Ovary (tissue), 9 donors: ENCODE data around the gene SLC39A3. TPM values are rescaled to one million over a fixed set of nuclear protein-coding genes. Genes with fewer than 3 reads are reported as not detected.

Experiments used
- DNase-seq, 5 donors: peaks; one replicate each; pipeline ENCODE4 v3.0.0-alpha.2; 2019 to 2020
- H3K27ac ChIP-seq, 2 donors: fragments of 200-600 bp; one replicate each; pipeline versions ENCODE4 v1.5.1 to v1.8.0; 2019 to 2022
- H3K27me3 ChIP-seq: fragments of 200-600 bp; one replicate; pipeline ENCODE4 v1.8.0; 2022
- H3K36me3 ChIP-seq: fragments of 200-600 bp; sonication (generic); one replicate; pipeline ENCODE4 v1.5.1; 2019
- H3K4me1 ChIP-seq: one replicate; pipeline ENCODE4 v1.8.1; 2013; ENCODE audit warnings: mild to moderate bottlenecking, moderate library complexity; ENCODE audit not compliant: insufficient read depth
- H3K4me3 ChIP-seq: fragments of 200-600 bp; sonication (generic); one replicate; pipeline ENCODE4 v1.5.1; 2017
- H3K9me3 ChIP-seq, 2 donors: fragments of 200-600 bp in 1 of 2; sonication (generic) in 1 of 2; one replicate each; pipeline versions ENCODE4 v1.5.1 to v1.8.1; 2013 to 2019; ENCODE audit warnings: mild to moderate bottlenecking in 1 of 2, moderate library complexity in 1 of 2
- CTCF ChIP-seq, 3 donors: fragments of 450-650 bp in 2 of 3; fragments of 200-600 bp in 1 of 3; IDR thresholded peaks; one replicate each; pipeline versions ENCODE4 v1.5.1 to v1.8.0; 2016 to 2022; ENCODE audit warnings: antibody characterized with exemption in 3 of 3, mild to moderate bottlenecking in 1 of 3
- EP300 ChIP-seq: sonication (generic); formaldehyde crosslinking; IDR thresholded peaks from one replicate; pipeline ENCODE4 v1.6.1; 2017; ENCODE audit warnings: antibody characterized with exemption
- POLR2A ChIP-seq: fragments of 450-650 bp; IDR thresholded peaks from one replicate; pipeline ENCODE4 v1.6.1; 2017; ENCODE audit warnings: antibody characterized with exemption, mild to moderate bottlenecking, moderate library complexity
- WGBS, 3 donors: extraction: QIAGEN DNeasy Blood & Tissue Kit in 1 of 3; methylation state at CpG; one replicate each; pipeline versions ENCODE4 v1.1.5 to v1.1.7; 2013 to 2017; 5-methylcytosine and 5-hydroxymethylcytosine counted together
- intact Hi-C, 4 donors: fragments of 100-400 bp; cut with DNase I; formaldehyde crosslinking; loops; one replicate each; pipeline versions ENCODE4 v1.11.0 to v1.15.1; 2022 to 2023
- polyA plus RNA-seq, 2 donors: library from polyadenylated mRNA; stranded (reverse); fragments of 200-250 nt in 1 of 2; fragments of 350-450 nt in 1 of 2; fragmentation: Illumina TruSeq in 1 of 2; extraction: RNeasy Lipid Tissue Mini Kit (QIAGEN cat#74804) in 1 of 2; gene quantifications; one replicate each; pipeline ENCODE4 v1.2.3, GENCODE V29; 2013 to 2014
- total RNA-seq, 7 donors: library from RNA; depleted of rRNA in 2 of 7; stranded (reverse); fragments of >200 nt in 2 of 7; fragmentation: NEBNext Ultra II Directional in 3 of 7; extraction: Animal tissue kit (Norgen Biotek cat#: 25700) in 3 of 7; gene quantifications; one replicate each; pipeline versions ENCODE4 v1.1.0 to v1.2.4, GENCODE V29; 2016 to 2023
- donor health status: DM: no; HTN: no; CAD: no; lungs with moderate emphysema.
- donor health status: DM: no; HTN: no; CAD: no.
- donor health status: Bipolar disorder and iron deficiency.
- donor health status: DM: yes; HTN: yes; CAD: no.
- donor health status: DM: no; HTN: no; CAD: no.
- donor health status: DM: yes; HTN: yes; CAD: no.

Gene SLC39A3
- total and polyA plus RNA-seq, 9 donors = 11.6 to 40.2 (median 18.2) TPM

- no peak for DNase-seq
- intact Hi-C loops = loop anchor here in 3 of 4 donors (5.0 kb wide), 2 partner anchors 103 to 108 kb away; no protein-coding TSS in a partner anchor
- Histone ChIP-seq H3K4me3 (no peak overlapping the region), H3K9me3 (no peaks in the 10 kb centered on the region), H3K36me3 (no peaks in the 10 kb centered on the region), H3K4me1 (no peaks in the 10 kb centered on the region), H3K27ac (no peak overlapping the region), H3K27me3 (no peaks in the 10 kb centered on the region)
- TF ChIP-seq EP300 (no peak), CTCF (IDR thresholded peaks at IDR 0.05) (no peak)
- 83 to 89% (median 85%) methylated on average over 43 of the region's 43 CpGs for WGBS, 3 donors
These were observed 15.0 kb upstream of the SLC39A3 start for GRCh38 chr19:2754659-2755447.

GRCh38 chr19:2751438-2751830 lies 11.6 kb upstream of the SLC39A3 start:
- 78 to 88% (median 81%) methylated on average over 20 to 21 of the region's 21 CpGs for WGBS, 3 donors
- DNase-seq = no peak
- TF ChIP-seq POLR2A (no peak), EP300 (no peak), CTCF (IDR thresholded peaks at IDR 0.05) (no peak)

GRCh38 chr19:2750808-2751437 lies 11.1 kb upstream of the SLC39A3 start:
- Histone ChIP-seq H3K4me3 (no peak overlapping the region), H3K27me3 (no peaks in the 10 kb centered on the region), H3K9me3 (no peaks in the 10 kb centered on the region), H3K36me3 (no peaks in the 10 kb centered on the region), H3K4me1 (peaks cover 3% of the 10 kb centered on the region), H3K27ac (no peak overlapping the region)
- 64 to 74% (median 69%) methylated on average over 17 of the region's 17 CpGs for WGBS, 3 donors
- intact Hi-C loops = loop anchor here in 3 of 4 donors (5.0 kb wide), 2 partner anchors 99 to 104 kb away; no protein-coding TSS in a partner anchor
- DNase-seq = no peak
- no peak for TF ChIP-seq POLR2A
- TF ChIP-seq CTCF (IDR thresholded peaks at IDR 0.05) = no peak
- TF ChIP-seq EP300 = no peak

More at GRCh38 chr19:2751438-2751830, 11.6 kb upstream of the SLC39A3 start:
- Histone ChIP-seq H3K4me1 (peaks cover 3% of the 10 kb centered on the region), H3K4me3 (no peak overlapping the region), H3K27me3 (no peaks in the 10 kb centered on the region), H3K36me3 (no peaks in the 10 kb centered on the region), H3K27ac (no peak overlapping the region), H3K9me3 (no peaks in the 10 kb centered on the region)
- intact Hi-C loops = loop anchor here in 3 of 4 donors (5.0 kb wide), 2 partner anchors 99 to 104 kb away; no protein-coding TSS in a partner anchor

GRCh38 chr19:2747349-2747748 lies 7.5 kb upstream of the SLC39A3 start:
- no peaks in the 10 kb centered on the region for H3K27me3 ChIP-seq
- peaks cover 3% of the 10 kb centered on the region for H3K4me1 ChIP-seq
- no peaks in the 10 kb centered on the region for H3K9me3 ChIP-seq
- TF ChIP-seq CTCF (IDR thresholded peaks at IDR 0.05) (no peak), POLR2A (no peak), EP300 (no peak)
- H3K4me3 ChIP-seq = no peak overlapping the region
- DNase-seq = no peak
- intact Hi-C loops = no loop called here
- 73 to 75% (median 73%) methylated on average over 7 of the region's 7 CpGs for WGBS, 3 donors
- no peak overlapping the region for H3K27ac ChIP-seq
- no peaks in the 10 kb centered on the region for H3K36me3 ChIP-seq
